ENCODE data around the gene UNC5A.

Gene UNC5A

GRCh38 chr5:176902911-176903664, 92.7 kb downstream of the UNC5A start:
- TF ChIP-seq CTCF (IDR thresholded peaks at IDR 0.05; ENCODE audit: insufficient read depth, low read depth, low read length, missing control alignments): no peak
- DNase-seq (ENCODE audit: low read depth): no peak
- H3K4me3 ChIP-seq (ENCODE audit: low read length): no peak overlapping the region

- no peak overlapping the region for H3K4me3 ChIP-seq (ENCODE audit: low read length)
- DNase-seq (ENCODE audit: low read depth): no peak
- no peak for TF ChIP-seq CTCF (IDR thresholded peaks at IDR 0.05; ENCODE audit: insufficient read depth, low read depth, low read length, missing control alignments)
These were observed 93.9 kb downstream of the UNC5A start for GRCh38 chr5:176904276-176904675.

- no peak for TF ChIP-seq CTCF (IDR thresholded peaks at IDR 0.05; ENCODE audit: insufficient read depth, low read depth, low read length, missing control alignments)
- H3K4me3 ChIP-seq (ENCODE audit: low read length): no peak overlapping the region
These were observed 95.8 kb downstream of the UNC5A start for GRCh38 chr5:176906126-176906525.

GRCh38 chr5:176906796-176907195, 96.4 kb downstream of the UNC5A start:
- no peak for TF ChIP-seq CTCF (IDR thresholded peaks at IDR 0.05; ENCODE audit: insufficient read depth, low read depth, low read length, missing control alignments)
- no peak for DNase-seq (ENCODE audit: low read depth)
- H3K4me3 ChIP-seq (ENCODE audit: low read length): no peak overlapping the region

More at GRCh38 chr5:176906126-176906525, 95.8 kb downstream of the UNC5A start:
- no peak for DNase-seq (ENCODE audit: low read depth)

- DNase-seq (ENCODE audit: low read depth): no peak
- no peak for TF ChIP-seq CTCF (IDR thresholded peaks at IDR 0.05; ENCODE audit: insufficient read depth, low read depth, low read length, missing control alignments)
- no peak overlapping the region for H3K4me3 ChIP-seq (ENCODE audit: low read length)
These were observed 98.5 kb downstream of the UNC5A start for GRCh38 chr5:176908675-176909368.

DNA sequence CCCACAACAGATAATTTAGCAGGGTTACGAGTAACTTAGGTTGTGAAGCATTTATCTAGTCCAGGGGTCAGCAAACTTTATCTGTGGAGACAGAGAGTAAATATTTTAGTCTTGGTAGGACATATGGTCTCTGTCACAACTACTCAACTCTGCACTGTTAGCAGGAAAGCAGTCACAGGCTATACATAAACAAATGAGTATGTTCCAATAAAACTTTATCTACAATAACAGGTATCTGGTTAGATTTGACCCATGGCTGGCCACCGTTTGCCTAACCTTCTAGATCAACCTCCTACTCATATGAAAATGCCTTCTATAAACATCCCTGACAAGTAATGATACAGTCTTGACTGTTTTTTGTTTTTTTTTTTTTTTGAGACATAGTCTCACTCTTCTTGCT, 101.8 kb downstream of the UNC5A start:
- TF ChIP-seq CTCF (IDR thresholded peaks at IDR 0.05; ENCODE audit: insufficient read depth, low read depth, low read length, missing control alignments): no peak
- no peak overlapping the region for H3K4me3 ChIP-seq (ENCODE audit: low read length)
- DNase-seq (ENCODE audit: low read depth): no peak
